HEK293T (cell line): ENCODE data around the gene IGFBP5.

Experiments
- CTCF ChIA-PET: fragments of 350-600 bp; formaldehyde crosslinking; extraction: SDS; loops from one replicate; lab custom pipeline; 2021; ENCODE audit warnings: antibody characterized with exemption, inconsistent platforms; lab: Yijun Ruan, JAX
- POLR2A ChIA-PET: fragments of 350-600 bp; formaldehyde crosslinking; extraction: SDS; loops from one replicate; lab custom pipeline; 2020; ENCODE audit warnings: antibody characterized with exemption, inconsistent platforms; lab: Yijun Ruan, JAX
- DNase-seq: peaks from one replicate; pipeline ENCODE4 v3.0.0; 2012; ENCODE audit warnings: mixed read lengths; ENCODE audit errors: extremely low spot score
- ARNT ChIP-seq: fragments of 450-650 bp; IDR thresholded peaks from 2 replicates; pipeline ENCODE4 v1.6.1; 2017; ENCODE audit warnings: mild to moderate bottlenecking
- BHLHE40 ChIP-seq: fragments of 450-650 bp; IDR thresholded peaks from 2 replicates; pipeline ENCODE4 v1.6.1; 2016; ENCODE audit warnings: mild to moderate bottlenecking, moderate library complexity, borderline replicate concordance
- CTBP1 ChIP-seq: fragments of 450-650 bp; IDR thresholded peaks from 2 replicates; pipeline ENCODE4 v1.6.1; 2016; ENCODE audit warnings: borderline replicate concordance
- ELF4 ChIP-seq: fragments of 450-650 bp; IDR thresholded peaks from 2 replicates; pipeline ENCODE4 v1.6.1; 2017; ENCODE audit warnings: antibody characterized with exemption
- FOXA1 ChIP-seq: fragments of 450-650 bp; IDR thresholded peaks from 2 replicates; pipeline ENCODE4 v1.6.1; 2016; ENCODE audit warnings: mild to moderate bottlenecking
- FOXK2 ChIP-seq: fragments of 450-650 bp; IDR thresholded peaks from 2 replicates; pipeline ENCODE4 v1.6.1; 2016; ENCODE audit warnings: mild to moderate bottlenecking
- FOXM1 ChIP-seq: fragments of 450-650 bp; IDR thresholded peaks from 2 replicates; pipeline ENCODE4 v1.6.1; 2017; ENCODE audit warnings: mild to moderate bottlenecking, borderline replicate concordance
- HDGF ChIP-seq: fragments of 450-650 bp; IDR thresholded peaks from 2 replicates; pipeline ENCODE4 v1.6.1; 2017; ENCODE audit warnings: antibody characterized with exemption, borderline replicate concordance
- L3MBTL2 ChIP-seq: fragments of 450-650 bp; conservative IDR thresholded peaks from 2 replicates; pipeline ENCODE4 v1.6.1; 2016; ENCODE audit warnings: mild to moderate bottlenecking
- LEF1 ChIP-seq: fragments of 450-650 bp; IDR thresholded peaks from 2 replicates; pipeline ENCODE4 v1.6.1; 2017; ENCODE audit warnings: mild to moderate bottlenecking, borderline replicate concordance
- NFRKB ChIP-seq: fragments of 450-650 bp; IDR thresholded peaks from 2 replicates; pipeline ENCODE4 v1.6.1; 2016; ENCODE audit warnings: mild to moderate bottlenecking, moderate library complexity
- SP1 ChIP-seq: fragments of 450-650 bp; IDR thresholded peaks from 2 replicates; pipeline ENCODE4 v1.6.1; 2017
- SUZ12 ChIP-seq: fragments of 450-650 bp; IDR thresholded peaks from 2 replicates; pipeline ENCODE4 v1.6.1; 2016; ENCODE audit warnings: mild to moderate bottlenecking
- TARDBP ChIP-seq: fragments of 450-650 bp; IDR thresholded peaks from 2 replicates; pipeline ENCODE4 v1.6.1; 2016
- ZNF384 ChIP-seq: fragments of 450-650 bp; IDR thresholded peaks from 2 replicates; pipeline ENCODE4 v1.6.1; 2016
- TF ChIP-seq, protein P1 (sequence below): fragments of 450-650 bp; IDR thresholded peaks from 2 replicates; pipeline ENCODE4 v1.6.1; 2016

Gene IGFBP5

DNA sequence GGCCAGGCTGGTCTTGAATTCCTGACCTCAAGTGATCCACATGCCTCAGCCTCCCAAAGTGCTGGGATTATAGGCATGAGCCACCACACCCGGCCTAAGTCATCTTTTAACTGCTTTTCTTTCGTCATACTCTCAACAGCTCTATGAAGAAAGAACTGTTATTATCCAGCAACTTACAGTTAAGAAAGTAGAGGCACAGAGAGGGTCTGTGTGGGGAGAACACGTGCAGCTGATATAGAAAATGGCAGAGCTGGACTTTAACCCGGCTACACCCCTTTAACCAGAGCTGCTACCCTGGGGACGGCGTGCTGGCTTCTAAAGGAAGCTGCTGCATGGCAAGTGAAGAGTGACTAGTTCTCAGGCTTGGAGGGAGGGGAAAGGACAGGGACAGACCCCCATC is 36.6 kb downstream of the IGFBP5 start:
- no peak for DNase-seq
- POLR2A ChIA-PET = no interaction called here
- CTCF ChIA-PET = interaction anchor here (0.6 kb wide), 1 partner anchor 142 kb away, joined by 4 read pairs; no protein-coding TSS in a partner anchor
- no peak for TF ChIP-seq CTBP1
- TF ChIP-seq ARNT = no peak
- no peak for TF ChIP-seq LEF1
- no peak for TF ChIP-seq NFRKB
- no peak for TF ChIP-seq BHLHE40
- TF ChIP-seq HDGF = no peak
- no peak for TF ChIP-seq SUZ12
- TF ChIP-seq FOXM1 = no peak
- no peak for TF ChIP-seq FOXK2
- TF ChIP-seq L3MBTL2 = no peak
- TF ChIP-seq, protein P1, sequence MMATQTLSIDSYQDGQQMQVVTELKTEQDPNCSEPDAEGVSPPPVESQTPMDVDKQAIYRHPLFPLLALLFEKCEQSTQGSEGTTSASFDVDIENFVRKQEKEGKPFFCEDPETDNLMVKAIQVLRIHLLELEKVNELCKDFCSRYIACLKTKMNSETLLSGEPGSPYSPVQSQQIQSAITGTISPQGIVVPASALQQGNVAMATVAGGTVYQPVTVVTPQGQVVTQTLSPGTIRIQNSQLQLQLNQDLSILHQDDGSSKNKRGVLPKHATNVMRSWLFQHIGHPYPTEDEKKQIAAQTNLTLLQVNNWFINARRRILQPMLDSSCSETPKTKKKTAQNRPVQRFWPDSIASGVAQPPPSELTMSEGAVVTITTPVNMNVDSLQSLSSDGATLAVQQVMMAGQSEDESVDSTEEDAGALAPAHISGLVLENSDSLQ = no peak
- TF ChIP-seq ELF4 = no peak
- TF ChIP-seq FOXA1 = no peak
- no peak for TF ChIP-seq ZNF384
- TF ChIP-seq TARDBP = no peak
- TF ChIP-seq SP1 = no peak

DNA sequence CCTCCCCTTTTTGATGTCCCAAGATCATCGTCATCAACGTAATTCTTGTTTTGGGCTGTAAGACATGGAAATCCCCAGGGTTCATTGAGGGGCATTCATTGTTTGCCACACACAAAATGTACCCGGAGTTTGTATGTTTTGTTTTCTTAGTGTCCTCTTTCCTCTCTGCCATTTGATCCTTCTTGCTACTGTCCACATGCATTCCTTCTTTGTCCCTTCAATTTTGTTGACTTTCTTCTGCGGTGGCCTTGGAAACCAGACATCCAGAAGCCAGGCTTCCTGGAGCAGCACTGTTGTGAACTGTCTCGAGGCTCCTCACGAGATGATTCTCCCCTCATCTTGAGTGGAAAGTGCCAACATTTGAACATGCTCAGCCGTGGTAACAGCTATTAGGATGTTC is 37.4 kb downstream of the IGFBP5 start:
- TF ChIP-seq L3MBTL2 (no peak), FOXA1 (no peak), HDGF (no peak), LEF1 (no peak), FOXM1 (no peak), CTBP1 (no peak), NFRKB (no peak), ARNT (no peak), SUZ12 (no peak), BHLHE40 (no peak), SP1 (no peak), TARDBP (no peak), ZNF384 (no peak), ELF4 (no peak), FOXK2 (no peak)
- TF ChIP-seq, protein P1 = no peak
- ChIA-PET CTCF (no interaction called here), POLR2A (no interaction called here)
- DNase-seq = no peak

DNA sequence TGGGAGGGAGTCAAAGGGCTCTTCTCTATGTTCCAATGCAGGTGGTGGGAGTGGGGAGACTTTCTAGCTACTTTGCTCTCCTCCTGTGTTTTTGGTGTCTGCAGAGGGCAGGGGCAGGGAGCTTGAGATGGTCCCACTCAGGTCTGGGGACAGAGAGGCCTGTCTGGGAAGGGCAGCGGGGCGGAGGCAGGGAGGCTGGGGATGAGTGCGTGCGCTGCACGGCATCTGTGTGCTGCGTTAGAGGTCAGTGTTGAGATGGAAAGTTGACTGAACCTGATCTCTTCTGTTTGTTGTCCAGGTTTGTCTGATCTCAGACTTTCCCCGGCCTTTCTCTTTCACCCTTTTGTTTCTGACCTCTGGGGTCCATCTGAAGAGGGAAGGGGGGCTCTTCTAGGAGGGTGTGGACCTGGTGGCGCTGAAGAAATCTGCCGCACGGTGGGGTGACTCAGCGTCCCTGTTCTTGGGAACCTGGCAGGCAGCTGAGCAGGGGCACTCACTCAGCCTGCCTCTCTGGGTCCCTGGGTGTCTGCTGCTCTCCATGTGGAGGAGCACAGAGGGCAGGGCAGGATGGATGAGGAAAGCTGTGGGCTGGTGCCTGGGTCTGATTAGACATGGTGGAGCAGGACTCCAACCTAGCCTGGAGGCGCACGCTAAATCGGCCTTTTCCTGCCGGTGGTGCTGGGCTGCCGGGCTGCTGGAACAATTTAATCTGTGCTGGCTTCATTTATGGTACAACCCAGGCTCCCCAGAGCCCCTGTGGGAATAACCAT is 38.1 kb downstream of the IGFBP5 start:
- no peak for TF ChIP-seq L3MBTL2
- no peak for TF ChIP-seq FOXA1
- no peak for TF ChIP-seq ZNF384
- no peak for TF ChIP-seq LEF1
- no peak for TF ChIP-seq FOXM1
- no peak for TF ChIP-seq HDGF
- POLR2A ChIA-PET = no interaction called here
- CTCF ChIA-PET = interaction anchor here (1.8 kb wide), 1 partner anchor 138 kb away, joined by 4 read pairs; no protein-coding TSS in a partner anchor
- DNase-seq = no peak

DNA sequence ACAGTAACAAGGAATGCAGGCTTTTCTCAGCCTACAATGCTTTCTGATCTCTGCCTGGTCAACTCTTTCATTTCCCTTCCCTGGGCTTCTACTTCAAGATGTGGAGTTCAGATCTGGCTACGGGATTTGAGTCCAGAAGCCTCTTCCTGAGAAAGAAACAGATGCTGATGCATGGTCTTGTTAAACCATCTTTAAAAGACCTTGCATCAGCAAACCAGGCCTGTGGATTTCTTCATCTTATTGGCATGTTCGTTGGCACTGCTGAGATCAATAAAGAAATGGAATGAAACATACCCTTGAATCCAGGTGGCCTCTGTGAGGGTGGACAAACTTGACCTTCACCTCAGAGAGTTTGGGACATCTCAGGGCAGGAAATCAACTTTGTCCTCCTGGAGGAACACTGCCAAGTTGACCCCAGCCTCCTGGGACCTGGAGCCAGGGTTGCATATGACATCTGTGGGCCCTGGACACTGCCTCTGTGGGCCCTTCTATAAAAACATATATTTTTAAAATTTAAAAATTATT is 40.8 kb downstream of the IGFBP5 start:
- POLR2A ChIA-PET = no interaction called here
- CTCF ChIA-PET = interaction anchor here (0.7 kb wide), 1 partner anchor 137 kb away, joined by 3 read pairs; no protein-coding TSS in a partner anchor

DNA sequence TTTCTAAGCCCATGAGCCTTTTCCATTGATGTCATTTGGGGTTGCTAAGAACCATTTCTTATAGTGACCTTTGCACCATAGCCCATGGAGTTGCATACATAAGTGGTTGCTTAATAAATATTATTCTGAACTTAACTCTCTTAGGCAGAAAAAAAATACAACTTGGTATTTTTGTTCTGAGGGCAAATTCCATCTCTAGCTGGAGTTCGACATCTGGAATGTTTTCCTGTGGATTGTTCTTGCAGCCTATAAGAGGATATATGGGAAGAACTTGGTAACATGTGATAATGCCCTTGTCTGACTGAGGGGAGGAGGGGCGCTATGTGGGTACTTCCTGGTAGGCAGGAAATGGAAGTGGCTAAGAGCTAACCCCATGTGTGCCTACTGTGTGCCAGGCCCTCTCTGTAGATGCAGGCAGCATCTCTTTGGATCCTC is 41.4 kb downstream of the IGFBP5 start:
- no peak for DNase-seq
- CTCF ChIA-PET = interaction anchor here (0.7 kb wide), 1 partner anchor 136 kb away, joined by 3 read pairs; no protein-coding TSS in a partner anchor
- no peak for TF ChIP-seq SUZ12
- TF ChIP-seq FOXK2 = no peak
- no peak for TF ChIP-seq FOXM1
- TF ChIP-seq SP1 = no peak
- TF ChIP-seq BHLHE40 = no peak
- no peak for TF ChIP-seq L3MBTL2
- TF ChIP-seq, protein P1 = no peak
- no peak for TF ChIP-seq NFRKB
- TF ChIP-seq CTBP1 = no peak
- TF ChIP-seq ELF4 = no peak
- TF ChIP-seq HDGF = no peak
- TF ChIP-seq TARDBP = no peak
- no peak for TF ChIP-seq ARNT
- no peak for TF ChIP-seq LEF1
- TF ChIP-seq ZNF384 = no peak
- TF ChIP-seq FOXA1 = no peak
- POLR2A ChIA-PET = no interaction called here

More for the DNA sequence above, 40.8 kb downstream of the IGFBP5 start:
- TF ChIP-seq FOXK2 (no peak), HDGF (no peak), SP1 (no peak), CTBP1 (no peak), BHLHE40 (no peak), SUZ12 (no peak), ELF4 (no peak), TARDBP (no peak), ZNF384 (no peak), FOXA1 (no peak), FOXM1 (no peak), ARNT (no peak), NFRKB (no peak), LEF1 (no peak), L3MBTL2 (no peak)
- TF ChIP-seq, protein P1 = no peak
- DNase-seq = no peak
